HUDEP-2 (cell line): ENCODE data around the gene SFXN1.
A peak's percentile ranks its signal among the peaks of the same experiment; 100 is the strongest.
"Not testable (repeated sequence)": the region's sequence is repeated elsewhere in the genome, so short reads cannot be mapped to it uniquely, and the experiment has no call there.

Source experiments
- DNase-seq, 76 experiments: peaks; one replicate each; lab custom pipeline; 2025; ENCODE audit not compliant: unreplicated experiment in 76 of 76; lab: John Stamatoyannopoulos, UW

Gene SFXN1

DNA sequence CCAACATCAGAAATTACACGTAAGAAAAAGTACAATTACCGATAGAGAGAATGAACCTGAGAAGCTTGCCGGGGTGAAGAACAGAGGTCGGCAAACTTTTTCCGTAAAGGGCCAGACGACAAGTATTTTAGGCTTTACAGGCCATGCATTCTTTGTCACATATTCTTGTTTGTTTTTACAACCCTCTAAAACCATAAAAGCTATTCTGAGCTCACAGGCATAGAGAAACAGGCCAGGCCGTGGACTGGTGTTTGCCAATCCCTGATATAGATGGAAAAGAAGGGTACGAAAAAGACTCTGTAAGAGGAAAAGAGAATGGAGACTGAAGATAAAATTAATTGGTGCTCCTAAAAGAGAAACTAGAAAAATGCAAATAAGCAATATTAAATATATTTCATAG, 15.4 kb downstream of the SFXN1 start:
- no peak for DNase-seq

DNA sequence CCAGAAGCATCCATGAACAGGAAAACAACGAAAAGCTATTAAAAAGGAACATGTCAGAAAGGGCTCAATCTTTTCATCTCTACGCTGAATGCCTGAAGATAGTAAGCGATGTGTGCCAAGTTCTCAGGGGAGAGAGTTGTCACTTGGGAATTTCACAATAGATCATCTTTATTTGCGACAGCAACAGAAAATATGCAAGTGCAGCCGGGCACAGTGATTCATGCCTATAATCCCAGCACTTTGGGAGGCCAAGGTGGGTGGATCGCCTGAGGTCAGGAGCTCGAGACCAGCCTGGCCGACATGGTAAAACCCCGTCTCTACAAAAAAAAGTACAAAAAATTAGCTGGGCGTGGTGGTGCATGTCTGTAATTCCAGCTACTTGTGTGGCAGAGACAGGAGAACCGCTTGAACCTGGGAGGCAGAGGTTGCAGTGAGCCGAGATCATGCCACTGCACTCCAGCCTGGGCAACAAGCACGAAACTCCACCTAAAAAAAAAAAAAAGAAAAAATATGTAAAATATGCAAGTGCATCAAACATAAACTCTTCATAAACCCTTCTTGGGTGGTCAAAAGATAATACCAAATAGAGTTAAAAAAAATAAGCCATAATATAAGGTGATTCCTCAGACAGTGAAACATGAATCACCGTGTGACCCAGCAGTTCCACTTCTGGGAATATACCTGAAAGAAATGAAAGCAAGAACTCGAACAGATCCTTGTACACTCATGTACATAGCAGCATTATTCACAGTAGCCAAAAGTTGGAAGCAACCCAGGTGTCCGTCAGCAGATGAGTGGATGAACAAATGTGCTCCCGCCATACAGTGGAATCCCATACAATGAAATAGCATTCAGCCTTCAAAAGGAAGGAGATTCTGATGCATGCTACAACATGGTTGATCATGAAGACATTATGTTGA, 16.2 kb downstream of the SFXN1 start:
- no peak for DNase-seq

GRCh38 chr5:175501759-175502158, 23.4 kb downstream of the SFXN1 start:
- no peak for DNase-seq

- not testable (repeated sequence) for DNase-seq
Observed at GRCh38 chr5:175507671-175508070, 29.3 kb downstream of the SFXN1 start.

- DNase-seq, result no peak
Observed at GRCh38 chr5:175508896-175509295, 30.5 kb downstream of the SFXN1 start.

- no peak for DNase-seq
Observed at GRCh38 chr5:175513297-175513696, 34.9 kb downstream of the SFXN1 start.

DNA sequence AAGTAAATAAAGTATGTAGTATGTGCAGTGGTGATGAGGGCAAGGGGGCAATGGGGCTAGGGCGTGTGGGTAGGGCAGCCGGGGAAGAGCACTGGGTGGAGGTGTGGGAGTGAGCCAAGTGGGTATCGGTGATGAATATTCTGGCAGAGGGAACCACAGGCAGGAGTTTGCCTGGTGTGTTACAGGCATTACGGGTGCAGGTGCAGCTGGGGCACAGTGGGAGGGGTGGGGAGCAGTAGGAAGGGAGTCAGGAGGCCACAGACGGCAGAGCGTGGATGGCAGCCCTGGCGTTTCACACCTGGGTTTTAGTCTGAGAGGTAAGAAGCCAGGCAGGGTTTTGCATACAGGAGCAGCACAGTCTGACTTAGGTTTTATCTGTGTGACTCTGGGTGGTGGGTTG, 35.4 kb downstream of the SFXN1 start:
- DNase-seq, result no peak

DNA sequence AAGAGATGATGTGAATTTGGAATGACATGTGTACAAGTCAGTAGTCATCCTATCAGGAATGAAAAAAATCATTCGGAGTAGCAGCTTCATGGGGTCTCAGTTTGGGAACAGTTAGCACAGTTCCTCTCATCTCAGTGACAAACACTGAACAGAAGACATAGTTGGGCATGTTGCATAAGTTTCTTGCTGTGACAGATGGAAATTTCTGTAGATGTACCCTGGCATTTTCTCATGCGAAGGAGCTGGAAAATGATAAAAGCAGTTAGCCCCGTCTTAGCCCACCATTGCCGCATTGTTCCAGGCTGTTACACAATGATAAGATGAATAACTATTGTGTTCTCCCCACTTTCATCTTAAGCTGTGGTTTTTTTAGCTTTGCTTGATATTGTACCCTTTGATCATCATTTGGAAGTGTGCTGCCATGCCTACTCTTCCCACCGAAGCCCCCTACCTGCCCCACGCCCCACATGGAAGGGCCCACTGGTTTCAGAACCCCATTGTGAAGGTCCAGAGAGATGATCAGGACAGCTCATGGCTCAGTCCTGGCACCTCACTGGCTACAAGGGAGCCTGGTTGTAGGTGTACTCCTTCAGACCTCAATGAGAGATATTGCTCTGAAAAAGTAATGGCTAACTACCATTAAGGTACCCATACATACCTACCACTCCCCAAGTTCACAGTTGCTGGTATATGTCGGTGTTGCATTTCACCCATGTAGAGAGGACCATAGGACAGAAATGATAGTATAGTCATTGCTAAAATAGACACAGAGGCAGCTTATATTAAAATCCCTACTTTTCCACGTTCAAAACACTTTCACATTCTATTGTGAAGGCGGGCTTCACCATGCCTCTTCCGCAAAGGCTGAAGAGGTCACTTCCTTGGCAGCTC, 38.8 kb downstream of the SFXN1 start:
- peak in 15 of 76 experiments; percentile 2 to 43 (median 13) for DNase-seq

- DNase-seq, result peak in 42 of 76 experiments; percentile 2 to 79 (median 42)
Observed at GRCh38 chr5:175517824-175518450, 39.6 kb downstream of the SFXN1 start.

DNA sequence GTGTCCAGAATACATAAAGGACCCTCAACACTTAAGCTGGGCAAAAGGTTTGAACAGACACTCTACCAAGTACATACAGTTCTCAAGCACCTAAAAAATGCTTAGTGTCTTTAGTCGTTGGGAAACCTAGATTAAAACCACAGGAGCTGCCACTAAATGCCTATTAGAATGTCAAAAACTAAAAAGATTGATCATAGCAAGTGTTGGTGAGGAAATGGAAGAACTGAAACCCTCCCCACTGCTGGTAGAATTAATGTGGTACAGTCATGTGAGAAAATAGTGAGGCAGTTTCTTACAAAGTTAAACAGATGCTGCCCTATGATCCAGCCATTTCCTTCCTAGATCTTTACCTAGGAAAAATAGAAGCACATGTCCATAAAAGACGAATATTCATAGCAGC, 40.6 kb downstream of the SFXN1 start:
- DNase-seq, result no peak

- DNase-seq, result no peak
Observed at GRCh38 chr5:175520321-175520720, 42.0 kb downstream of the SFXN1 start.

GRCh38 chr5:175520873-175521272, 42.5 kb downstream of the SFXN1 start:
- DNase-seq, result no peak

DNA sequence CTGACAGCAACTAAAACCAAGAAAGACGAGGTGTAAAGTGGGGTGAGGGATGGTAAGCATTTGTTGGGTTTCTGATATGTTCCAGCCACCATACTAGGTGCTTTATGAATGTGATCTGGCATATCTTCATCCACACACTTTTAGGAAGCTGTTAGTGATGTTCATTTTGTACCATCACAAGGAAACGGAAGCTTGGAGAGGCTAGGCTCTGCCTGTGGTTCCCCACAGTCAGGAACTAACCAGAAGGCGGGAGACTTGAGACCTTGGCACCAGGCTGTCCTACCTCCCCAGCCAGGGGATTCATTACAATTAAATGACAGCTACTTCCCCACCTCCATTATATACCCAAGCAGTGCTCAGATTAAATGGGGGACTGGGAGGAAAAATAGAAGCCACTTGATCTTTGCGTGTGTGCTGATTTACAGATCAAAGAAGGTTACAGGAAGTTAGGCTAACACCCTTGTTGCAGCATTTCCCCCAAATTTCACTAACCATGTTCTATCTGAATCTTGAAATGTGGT, 43.0 kb downstream of the SFXN1 start:
- DNase-seq, result no peak

DNA sequence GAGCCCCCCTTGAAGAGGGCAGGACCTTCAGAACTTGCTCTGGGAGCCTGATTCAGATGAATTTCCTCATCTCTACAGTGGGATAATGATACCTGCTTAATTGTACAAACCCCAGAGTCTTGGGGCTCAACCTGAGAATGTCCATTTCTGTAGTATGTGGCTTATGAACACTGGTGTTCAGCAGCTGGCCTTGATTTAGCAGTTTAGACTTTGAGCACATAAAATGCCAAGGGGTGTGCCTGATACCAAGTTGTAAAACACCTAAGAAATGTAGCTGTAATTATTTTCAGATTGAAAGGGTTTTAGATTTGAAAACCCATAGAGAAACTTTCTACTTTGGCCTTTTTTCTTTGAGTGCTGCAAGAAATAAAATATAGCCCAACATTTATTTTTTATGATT, 44.9 kb downstream of the SFXN1 start:
- no peak for DNase-seq

GRCh38 chr5:175524211-175524610, 45.9 kb downstream of the SFXN1 start:
- no peak for DNase-seq

GRCh38 chr5:175526691-175527090, 48.3 kb downstream of the SFXN1 start:
- no peak for DNase-seq

DNA sequence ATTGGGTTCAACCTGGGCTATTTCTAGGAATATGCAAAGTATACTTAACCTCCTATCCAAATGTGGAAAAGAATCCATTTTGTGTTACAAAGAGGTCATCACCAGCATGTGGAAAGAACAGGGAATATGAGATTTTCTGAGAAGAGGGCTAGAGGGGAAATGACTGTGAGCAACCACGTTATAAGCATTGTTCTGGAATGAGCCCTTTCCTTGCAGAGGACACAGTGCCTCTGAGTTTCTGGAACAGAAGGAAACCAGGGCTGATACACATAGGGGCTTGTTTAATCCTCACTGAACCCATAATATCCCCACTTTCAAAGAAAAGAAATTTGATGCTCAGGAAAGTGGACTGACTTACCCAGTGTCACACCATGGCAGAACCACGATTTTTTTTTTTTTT, 53.0 kb downstream of the SFXN1 start:
- DNase-seq, result no peak

GRCh38 chr5:175534070-175534932, 55.9 kb downstream of the SFXN1 start:
- DNase-seq, result peak in 70 of 76 experiments; percentile 10 to 83 (median 64)

DNA sequence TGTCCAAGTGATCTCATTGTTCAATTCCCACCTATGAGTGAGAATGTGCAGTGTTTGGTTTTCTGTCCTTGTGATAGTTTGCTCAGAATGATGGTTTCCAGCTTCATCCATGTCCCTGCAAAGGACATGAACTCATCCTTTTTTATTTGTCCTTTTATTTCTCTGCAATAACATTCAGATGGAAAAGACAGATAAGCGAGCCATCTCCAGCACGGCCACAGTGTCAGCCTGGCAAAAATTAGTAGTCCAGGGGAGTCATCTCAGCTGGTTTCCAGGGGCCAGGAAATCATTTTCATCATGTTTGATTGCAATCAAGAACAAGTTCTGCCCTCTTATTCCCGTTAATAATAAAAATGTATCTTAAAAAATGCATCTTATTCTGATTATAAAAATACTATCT, 57.0 kb downstream of the SFXN1 start:
- DNase-seq, result not testable (repeated sequence)

- DNase-seq, result no peak
Observed at GRCh38 chr5:175535796-175536195, 57.4 kb downstream of the SFXN1 start.
